GM18502 (cell line): ENCODE data around the gene PDIA6.
A peak's percentile ranks its signal among the peaks of the same experiment; 100 is the strongest.
"Not testable (repeated sequence)": the region's sequence is repeated elsewhere in the genome, so short reads cannot be mapped to it uniquely, and the experiment has no call there.

Experiments used
- ATAC-seq: cut with Tn5 transposase; IDR thresholded peaks from one replicate; pipeline ENCODE4 v1.9.1; 2021; ENCODE audit warnings: mild to moderate bottlenecking; ENCODE audit not compliant: unreplicated experiment, poor library complexity

Gene PDIA6

GRCh38 chr2:10834068-10834655, 21.6 kb upstream of the PDIA6 start:
- no peak for ATAC-seq

DNA sequence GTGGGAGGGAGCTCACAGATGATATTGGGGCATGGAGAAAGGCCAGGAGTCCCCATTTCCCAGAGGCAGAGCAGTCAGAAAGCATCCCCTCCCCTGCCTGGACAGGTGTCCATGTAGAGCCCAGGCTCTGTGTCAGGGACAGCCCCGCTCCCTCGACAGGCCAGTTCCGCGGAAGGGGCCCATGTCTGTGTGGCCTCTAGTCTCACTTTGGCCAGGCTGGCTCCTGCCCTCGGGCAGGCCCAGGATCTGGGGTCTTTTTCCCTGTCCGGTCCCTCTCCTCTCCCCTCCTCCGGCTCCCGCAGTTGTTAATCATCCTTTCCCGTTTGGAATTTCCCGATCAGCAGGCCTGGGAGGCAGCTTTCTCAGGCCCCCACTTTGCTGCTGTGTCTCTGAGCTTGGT, 20.4 kb upstream of the PDIA6 start:
- no peak for ATAC-seq

DNA sequence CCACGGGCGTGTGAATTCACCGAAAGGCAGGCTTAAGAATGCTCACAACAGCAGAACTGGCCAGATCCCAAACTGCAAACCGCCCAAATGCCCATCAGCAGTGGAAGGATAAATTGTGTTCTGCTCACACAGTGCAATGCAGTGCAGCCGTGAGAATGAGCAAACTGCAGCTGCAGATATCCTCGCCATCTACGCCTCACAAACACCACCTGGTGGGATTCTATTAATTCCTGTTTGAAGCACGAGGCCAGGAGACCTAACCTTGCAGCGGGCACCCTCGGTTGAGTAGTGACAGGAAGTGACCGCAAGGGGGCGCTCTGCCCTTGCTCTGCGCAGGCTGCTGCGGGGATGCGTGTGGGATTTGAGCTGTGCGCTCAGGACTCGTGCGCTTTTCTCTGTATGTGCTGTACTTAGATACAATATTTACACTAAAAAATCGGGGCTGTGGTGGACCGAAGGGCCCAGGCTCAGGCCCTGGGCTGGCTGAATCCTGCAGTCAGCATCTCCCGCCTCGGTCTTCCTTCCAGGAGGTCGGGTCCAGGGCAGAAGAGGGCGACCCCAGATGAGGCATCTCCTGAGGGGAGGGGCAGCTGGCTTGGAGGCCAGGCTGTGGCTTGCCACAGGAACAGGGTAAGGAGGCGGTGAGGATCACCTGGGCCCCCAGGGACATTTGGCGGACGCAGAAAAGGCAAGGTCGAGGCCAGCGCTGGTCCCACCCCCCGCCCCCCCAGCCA, 19.8 kb upstream of the PDIA6 start:
- ATAC-seq, result peak; percentile 81

GRCh38 chr2:10831400-10831985, 18.9 kb upstream of the PDIA6 start:
- ATAC-seq, result no peak

DNA sequence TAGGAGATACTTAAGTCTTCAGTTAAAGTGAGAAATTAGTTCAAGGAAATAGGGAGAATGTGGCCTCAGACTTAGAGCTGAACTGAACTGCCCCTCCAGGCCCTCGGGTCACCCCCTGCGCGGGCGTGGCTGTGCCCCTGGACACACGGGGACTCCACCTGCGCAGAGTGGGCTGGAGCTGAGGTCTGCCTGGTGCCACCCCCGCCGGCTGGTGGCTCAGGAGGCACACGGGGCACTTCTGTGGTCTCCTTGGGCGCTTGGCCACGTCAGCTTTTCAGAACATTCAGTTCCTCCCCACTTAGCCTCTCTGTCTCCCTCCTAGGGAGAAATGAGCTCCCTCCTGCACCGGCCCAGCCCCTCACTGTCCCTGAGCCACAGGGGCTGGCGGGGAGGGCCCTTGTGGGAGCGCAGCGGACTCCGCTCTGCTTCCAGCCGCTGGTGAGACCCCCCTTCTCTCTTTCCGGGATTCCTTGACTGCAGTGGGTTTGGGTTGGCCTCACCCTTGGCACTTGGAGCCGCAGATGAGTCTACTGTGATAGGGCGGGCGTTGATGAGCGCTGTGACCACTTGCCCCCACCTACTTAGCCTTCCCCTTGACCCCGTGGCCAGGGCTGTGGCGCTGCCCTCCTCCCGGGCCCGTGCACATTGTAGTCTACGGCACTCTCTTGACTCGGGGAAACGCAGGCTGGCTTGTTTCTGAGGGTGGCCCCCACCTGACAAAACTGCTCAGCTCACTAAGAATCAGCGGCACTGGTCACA, 18.2 kb upstream of the PDIA6 start:
- no peak for ATAC-seq

- ATAC-seq, result no peak
Observed at GRCh38 chr2:10830203-10830602, 17.6 kb upstream of the PDIA6 start.

GRCh38 chr2:10829299-10829698, 16.7 kb upstream of the PDIA6 start:
- no peak for ATAC-seq

- no peak for ATAC-seq
Observed at GRCh38 chr2:10828346-10828745, 15.8 kb upstream of the PDIA6 start.

DNA sequence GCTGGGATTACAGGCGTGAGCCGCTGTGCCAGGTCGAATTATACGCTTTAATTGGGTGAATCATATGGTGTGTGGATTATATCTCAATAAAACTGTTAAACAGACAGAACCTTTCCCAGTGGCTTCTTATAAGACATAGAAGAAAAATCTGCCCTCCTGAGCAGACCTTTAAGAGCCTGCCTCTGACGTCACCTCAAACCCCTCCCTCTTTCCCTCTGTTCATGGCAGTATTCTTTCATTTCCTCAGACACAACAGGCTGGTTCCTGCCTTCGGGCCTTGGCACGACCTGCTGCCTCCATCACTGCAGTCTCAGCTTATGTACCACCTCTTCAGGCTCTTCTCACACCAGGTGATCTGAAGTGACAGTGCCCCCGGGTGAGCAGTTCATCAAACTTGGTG, 14.0 kb upstream of the PDIA6 start:
- ATAC-seq, result no peak

GRCh38 chr2:10826026-10826425, 13.4 kb upstream of the PDIA6 start:
- no peak for ATAC-seq

DNA sequence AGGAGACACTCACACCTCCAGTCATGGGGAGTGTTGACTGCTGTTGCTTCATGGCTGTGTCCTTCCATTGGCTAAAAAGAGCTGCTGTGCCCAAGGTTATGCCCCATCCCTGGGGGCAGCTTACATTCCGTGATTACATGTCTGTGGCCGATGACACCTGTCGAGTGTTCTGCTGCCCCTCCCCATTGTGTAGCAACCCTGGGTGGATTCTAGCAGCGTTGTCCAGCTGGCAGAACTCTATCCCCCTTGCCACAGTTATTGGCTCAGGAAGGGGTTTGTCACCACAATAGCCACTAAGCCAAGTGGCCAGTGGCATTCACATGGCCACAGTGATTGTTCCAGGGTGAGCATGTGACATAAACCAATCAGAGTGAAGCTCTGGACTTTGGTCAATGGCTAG, 11.6 kb upstream of the PDIA6 start:
- no peak for ATAC-seq

DNA sequence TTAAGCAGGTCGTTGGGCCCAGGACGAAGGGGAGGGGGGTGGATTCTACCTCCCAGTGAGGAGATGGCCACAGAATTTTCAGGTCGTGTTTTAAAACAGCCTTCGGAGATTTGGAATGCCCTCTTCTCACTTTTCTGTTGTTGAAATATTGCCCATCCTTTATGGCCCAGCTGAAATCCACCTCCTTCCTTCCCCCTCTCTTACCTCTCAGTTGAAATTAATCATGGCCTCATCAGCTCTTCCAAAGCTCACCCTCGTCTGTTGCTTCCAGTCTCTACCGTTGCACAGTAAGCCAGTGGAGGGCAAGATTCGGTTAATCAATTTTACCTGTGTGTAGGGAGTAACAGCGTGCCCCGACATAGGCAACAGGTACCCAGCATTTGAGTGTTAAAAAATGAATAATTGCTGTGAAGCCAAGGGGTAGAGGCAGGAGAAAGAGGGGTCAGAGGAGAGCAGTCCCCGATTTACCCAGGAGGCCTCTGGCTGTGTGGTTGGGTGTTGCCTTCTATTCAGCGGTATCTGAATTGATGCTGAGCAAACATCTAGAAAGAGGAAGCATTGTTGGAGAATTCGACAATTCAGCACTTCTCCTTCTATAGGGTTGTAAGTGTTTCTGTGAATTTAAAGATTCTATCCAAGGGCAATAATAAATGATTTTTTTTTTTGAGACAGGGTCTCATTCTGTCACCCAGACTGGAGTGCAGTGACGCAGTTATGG, 8.6 kb upstream of the PDIA6 start:
- ATAC-seq, result no peak

GRCh38 chr2:10820562-10820961, 8.0 kb upstream of the PDIA6 start:
- no peak for ATAC-seq

GRCh38 chr2:10819714-10820314, 7.2 kb upstream of the PDIA6 start:
- no peak for ATAC-seq

DNA sequence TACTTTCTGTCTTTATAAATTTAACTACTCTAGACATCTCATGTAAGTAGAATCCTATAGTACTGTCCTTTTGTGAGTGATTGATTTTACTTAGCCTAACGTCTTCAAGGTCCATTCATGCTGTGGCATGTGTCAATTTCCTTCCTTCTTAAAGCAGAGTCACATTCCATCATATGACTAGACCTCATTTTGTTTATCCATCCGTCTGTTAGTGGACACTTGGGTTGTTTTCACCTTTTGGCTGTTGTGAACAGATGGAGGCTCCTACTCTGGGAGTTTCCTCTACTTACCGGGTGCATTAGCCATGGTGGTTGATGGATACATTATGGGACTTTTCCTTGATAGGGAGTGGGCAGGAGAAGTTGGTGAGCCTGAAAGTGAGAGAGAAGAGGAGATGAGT, 6.4 kb upstream of the PDIA6 start:
- ATAC-seq, result no peak

- ATAC-seq, result not testable (repeated sequence)
Observed at GRCh38 chr2:10818305-10818704, 5.7 kb upstream of the PDIA6 start.

DNA sequence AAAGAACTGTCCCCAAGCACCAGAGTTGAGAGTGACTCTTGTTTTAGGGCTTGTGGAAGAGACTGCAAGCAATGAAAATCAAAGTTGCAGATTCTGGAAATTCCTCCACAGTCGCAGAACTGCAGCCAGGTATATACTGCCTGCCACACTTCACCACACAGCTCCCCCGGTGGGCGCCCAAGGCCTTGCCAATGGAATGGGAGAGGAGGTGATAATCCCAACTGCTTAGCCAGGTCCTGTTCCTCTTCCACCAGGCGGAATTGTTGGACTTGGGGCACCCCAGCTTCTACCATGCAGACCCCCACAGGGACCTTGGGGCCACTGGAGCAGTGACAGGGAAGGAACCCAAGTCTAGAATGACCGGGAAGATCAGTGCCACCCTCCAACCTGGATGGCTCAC, 4.8 kb upstream of the PDIA6 start:
- ATAC-seq, result no peak

DNA sequence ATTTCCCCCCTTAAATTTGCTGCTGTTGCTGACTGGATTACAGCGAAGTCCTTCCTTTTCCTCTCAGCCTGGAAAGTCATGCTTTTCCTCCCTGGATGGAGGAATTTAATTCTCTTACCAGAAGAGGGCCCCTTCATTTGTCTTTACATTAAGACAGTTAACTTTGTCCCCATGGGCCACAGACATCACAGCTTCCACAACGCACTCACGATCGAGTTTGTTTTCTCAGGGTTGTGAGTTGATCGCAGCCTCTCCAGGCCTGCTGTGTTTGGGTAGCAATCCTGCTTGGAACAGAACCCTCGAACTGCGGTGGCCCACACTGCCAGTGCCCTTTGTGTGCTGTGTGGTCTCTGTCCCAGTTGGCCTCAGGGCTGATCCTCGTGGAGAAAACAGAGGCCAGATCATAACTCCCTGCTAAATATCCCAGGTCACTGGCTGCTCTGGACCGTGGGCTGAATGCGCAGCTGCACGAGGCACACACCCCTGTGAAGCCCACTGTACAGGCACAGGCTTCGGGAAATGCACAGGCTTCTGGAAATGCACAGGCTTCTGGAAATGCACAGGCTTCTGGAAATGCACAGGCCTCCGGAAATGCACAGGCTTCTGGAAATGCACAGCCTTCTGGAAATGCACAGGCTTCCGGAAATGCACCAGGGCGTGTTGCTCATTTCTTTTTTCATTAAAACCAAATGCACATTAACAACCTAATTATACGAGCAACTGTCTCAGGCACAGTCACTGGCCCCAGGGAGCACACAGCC, 2.2 kb upstream of the PDIA6 start:
- ATAC-seq, result no peak

DNA sequence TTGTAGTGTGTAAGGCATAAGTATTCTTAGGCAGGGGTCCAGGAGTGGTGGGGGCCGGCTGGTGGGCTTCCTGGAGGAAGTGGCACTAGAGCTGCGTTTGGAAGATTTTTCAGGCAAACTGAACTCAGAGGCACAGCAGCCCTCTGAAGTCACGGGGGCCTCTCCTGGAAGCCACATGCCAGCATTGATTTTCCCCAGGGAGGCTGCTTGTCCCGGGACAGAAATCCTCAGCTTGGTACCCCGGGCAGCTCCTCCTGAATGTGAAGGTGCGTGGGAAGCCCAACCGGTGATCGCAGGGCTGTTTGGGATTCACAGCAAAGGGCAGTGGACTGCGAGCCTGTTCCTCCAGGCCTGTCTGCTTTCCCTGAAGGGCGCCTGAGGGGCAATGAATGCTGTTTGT, 1.6 kb upstream of the PDIA6 start:
- ATAC-seq, result no peak
